Measurements from ENCODE around the gene ENPP4. TPM values are rescaled to one million over a fixed set of nuclear protein-coding genes. Genes with fewer than 3 reads are reported as not detected.

Gene ENPP4
- total RNA-seq, 1 experiment from 2014 or later, result 2.8 TPM

GRCh38 chr6:46090115-46091079 lies 39.4 kb upstream of the ENPP4 start:
- DNase-seq (ENCODE audit: low spot score) (peak; percentile 50), ATAC-seq (peak; percentile 67)
- POLR2A ChIA-PET, result no interaction called here
- H3K36me3 Mint-ChIP-seq, result peaks cover 33% of the 10 kb centered on the region
- H3K27ac Mint-ChIP-seq, result no peak overlapping the region
- H3K4me3 Mint-ChIP-seq, result no peak overlapping the region
- peaks cover 3% of the 10 kb centered on the region; the same call in 1 of the 2 replicates for H3K27me3 Mint-ChIP-seq (ENCODE audit: low read depth)
- peaks cover 40% of the 10 kb centered on the region for H3K9me3 Mint-ChIP-seq
- TF ChIP-seq CDX4 (CRISPR knock-in tag; IDR thresholded peaks at IDR 0.05; ENCODE audit: borderline replicate concordance) (no peak), CTCF (IDR thresholded peaks at IDR 0.05) (peak; percentile 63)
- CTCF ChIA-PET, result interaction anchor here (0.5 to 2.1 kb wide), 36 partner anchors 10 to 890 kb away, joined by 3 to 17 read pairs (median 5); partner anchors contain the start of genes ENPP4 and ENPP5
- no peaks in the 10 kb centered on the region for H3K4me1 Mint-ChIP-seq

GRCh38 chr6:46091080-46091478 lies 38.7 kb upstream of the ENPP4 start:
- H3K4me1 Mint-ChIP-seq, result no peaks in the 10 kb centered on the region
- no peak for ATAC-seq
- POLR2A ChIA-PET, result no interaction called here
- peaks cover 35% of the 10 kb centered on the region for H3K36me3 Mint-ChIP-seq
- CTCF ChIA-PET, result interaction anchor here (0.9 to 2.1 kb wide), 8 partner anchors 9 to 534 kb away, joined by 3 to 17 read pairs (median 6); no protein-coding TSS in a partner anchor
- no peak overlapping the region for H3K4me3 Mint-ChIP-seq
- no peak for TF ChIP-seq SOX15 (CRISPR knock-in tag; IDR thresholded peaks at IDR 0.05)
- no peak for TF ChIP-seq FOXP4 (CRISPR knock-in tag; IDR thresholded peaks at IDR 0.05)
- no peak for TF ChIP-seq SMAD4 (CRISPR knock-in tag; IDR thresholded peaks at IDR 0.05)
- no peak for TF ChIP-seq ZNF219 (CRISPR knock-in tag; IDR thresholded peaks at IDR 0.05; ENCODE audit: borderline replicate concordance)
- DNase-seq (ENCODE audit: low spot score), result no peak
- peaks cover 1% of the 10 kb centered on the region; the same call in 1 of the 2 replicates for H3K27me3 Mint-ChIP-seq (ENCODE audit: low read depth)
- H3K27ac Mint-ChIP-seq, result no peak overlapping the region
- peaks cover 44% of the 10 kb centered on the region for H3K9me3 Mint-ChIP-seq

- CTCF ChIA-PET, result no interaction called here
- H3K27ac Mint-ChIP-seq, result no peak overlapping the region
- ATAC-seq, result no peak
- H3K4me3 Mint-ChIP-seq, result no peak overlapping the region
- POLR2A ChIA-PET, result no interaction called here
- no peak for TF ChIP-seq SMAD3 (CRISPR knock-in tag; IDR thresholded peaks at IDR 0.05; ENCODE audit: borderline replicate concordance)
- no peaks in the 10 kb centered on the region; the same call in 1 of the 2 replicates for H3K27me3 Mint-ChIP-seq (ENCODE audit: low read depth)
- DNase-seq (ENCODE audit: low spot score), result no peak
- peaks cover 29% of the 10 kb centered on the region for H3K36me3 Mint-ChIP-seq
- H3K9me3 Mint-ChIP-seq, result peaks cover 36% of the 10 kb centered on the region
- H3K4me1 Mint-ChIP-seq, result no peaks in the 10 kb centered on the region
Measured at GRCh38 chr6:46095251-46095650, 34.5 kb upstream of the ENPP4 start.

- peaks cover 29% of the 10 kb centered on the region for H3K36me3 Mint-ChIP-seq
- ATAC-seq, result no peak
Measured at GRCh38 chr6:46097366-46097765, 32.4 kb upstream of the ENPP4 start.

More at GRCh38 chr6:46097366-46097765, 32.4 kb upstream of the ENPP4 start:
- POLR2A ChIA-PET, result no interaction called here
- no peaks in the 10 kb centered on the region; the same call in 1 of the 2 replicates for H3K27me3 Mint-ChIP-seq (ENCODE audit: low read depth)
- no peak for TF ChIP-seq ZNF416 (CRISPR knock-in tag; IDR thresholded peaks at IDR 0.05)
- no peak for TF ChIP-seq ZNF423 (CRISPR knock-in tag; IDR thresholded peaks at IDR 0.05)
- TF ChIP-seq KAT7 (CRISPR knock-in tag; IDR thresholded peaks at IDR 0.05; ENCODE audit: borderline replicate concordance), result no peak
- no peak for TF ChIP-seq GABPB1 (CRISPR knock-in tag; IDR thresholded peaks at IDR 0.05)
- no peak for TF ChIP-seq TCF7 (CRISPR knock-in tag; IDR thresholded peaks at IDR 0.05; ENCODE audit: low read depth)
- TF ChIP-seq RELA (CRISPR knock-in tag; IDR thresholded peaks at IDR 0.05; ENCODE audit: borderline replicate concordance), result no peak
- TF ChIP-seq ZNF138 (CRISPR knock-in tag; conservative IDR thresholded peaks at IDR 0.05), result no peak
- TF ChIP-seq CBFB (CRISPR knock-in tag; IDR thresholded peaks at IDR 0.05; ENCODE audit: low read depth), result no peak
- no peak for TF ChIP-seq NFYB (CRISPR knock-in tag; conservative IDR thresholded peaks at IDR 0.05; ENCODE audit: low read depth)
- no peak for TF ChIP-seq USF2 (CRISPR knock-in tag; IDR thresholded peaks at IDR 0.05)
- TF ChIP-seq OVOL2 (CRISPR knock-in tag; IDR thresholded peaks at IDR 0.05; ENCODE audit: borderline replicate concordance), result no peak
- no peak for DNase-seq (ENCODE audit: low spot score)
- H3K27ac Mint-ChIP-seq, result no peak overlapping the region
- no peak overlapping the region for H3K4me3 Mint-ChIP-seq
- CTCF ChIA-PET, result no interaction called here
- H3K9me3 Mint-ChIP-seq, result peaks cover 36% of the 10 kb centered on the region
- no peaks in the 10 kb centered on the region for H3K4me1 Mint-ChIP-seq

Measured in WTC11 (cell line).